ENCODE measurements around the gene ST6GALNAC4. TPM values are rescaled to one million over a fixed set of nuclear protein-coding genes. Genes with fewer than 3 reads are reported as not detected.
A peak's percentile ranks its signal among the peaks of the same experiment; 100 is the strongest.

The ST6GALNAC4 gene
- polyA plus RNA-seq, 4 donors, result 9.1 to 34.7 (median 22.5) TPM

DNA sequence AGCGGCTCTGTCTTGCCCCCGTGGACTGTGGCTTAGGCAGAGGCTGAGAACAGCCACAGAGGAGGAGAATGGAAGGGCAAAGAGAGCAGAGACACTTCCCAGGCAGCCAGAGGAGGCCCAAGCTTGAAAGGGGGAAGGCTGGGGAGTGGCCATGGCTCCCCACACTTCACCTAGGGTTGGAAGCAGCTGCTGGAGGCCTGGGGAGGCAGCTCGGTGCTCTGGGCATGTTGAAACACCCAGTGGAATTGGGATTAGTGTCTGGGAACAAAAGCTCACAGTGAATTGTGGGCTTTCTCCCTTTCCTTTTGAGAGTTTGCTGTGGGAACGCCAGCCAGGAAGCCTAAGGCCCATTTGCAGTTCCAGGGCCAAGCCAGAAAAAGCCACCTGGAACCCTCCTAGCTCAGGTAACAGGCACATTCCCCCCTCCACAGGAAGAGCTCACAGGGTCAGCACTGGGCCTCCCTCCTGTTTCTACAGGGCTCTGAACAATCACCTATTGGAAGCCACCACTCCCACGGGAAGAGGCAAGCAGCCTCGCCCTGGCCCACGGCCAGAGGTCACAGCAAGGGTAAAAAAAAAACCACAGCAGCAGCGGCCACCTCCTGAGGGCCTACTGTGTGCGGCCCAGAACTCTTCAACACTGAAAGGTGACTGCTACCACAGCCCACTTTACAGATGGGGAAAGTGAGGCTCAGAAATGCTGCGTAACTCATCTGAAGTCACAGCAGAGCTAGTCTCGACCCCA, 43.7 kb upstream of the ST6GALNAC4 start:
- 32 to 45% (median 33%) methylated on average over 11 of the region's 11 CpGs for WGBS, 3 donors
- DNase-seq, result peak in 1 of 2 donors; percentile 55
- Histone ChIP-seq H3K27me3 (ENCODE audit: control insufficient read depth in 3 of 3, insufficient read depth in 3 of 3, low read length in 3 of 3) (no peaks in the 10 kb centered on the region), H3K4me1 (ENCODE audit: control insufficient read depth in 3 of 3, insufficient read depth in 2 of 3, low read depth in 1 of 3, low read length in 2 of 3) (peaks cover 11 to 57% (median 23%) of the 10 kb centered on the region in 3 donors), H3K27ac (ENCODE audit: low read depth in 1 of 3, low read length in 2 of 3) (peak overlapping the region; percentile 65 to 85 (median 78)), H3K4me3 (ENCODE audit: low read depth in 1 of 3, low read length in 3 of 3) (no peak overlapping the region), H3K9me3 (ENCODE audit: control insufficient read depth in 2 of 2, insufficient read depth in 1 of 2, low read depth in 1 of 2, low read length in 1 of 2) (no peaks in the 10 kb centered on the region), H3K36me3 (ENCODE audit: control insufficient read depth in 3 of 3, insufficient read depth in 2 of 3, low read depth in 1 of 3, low read length in 3 of 3) (peaks cover 0 to 49% (median 0%) of the 10 kb centered on the region in 3 donors)
- FAIRE-seq, result no peak

DNA sequence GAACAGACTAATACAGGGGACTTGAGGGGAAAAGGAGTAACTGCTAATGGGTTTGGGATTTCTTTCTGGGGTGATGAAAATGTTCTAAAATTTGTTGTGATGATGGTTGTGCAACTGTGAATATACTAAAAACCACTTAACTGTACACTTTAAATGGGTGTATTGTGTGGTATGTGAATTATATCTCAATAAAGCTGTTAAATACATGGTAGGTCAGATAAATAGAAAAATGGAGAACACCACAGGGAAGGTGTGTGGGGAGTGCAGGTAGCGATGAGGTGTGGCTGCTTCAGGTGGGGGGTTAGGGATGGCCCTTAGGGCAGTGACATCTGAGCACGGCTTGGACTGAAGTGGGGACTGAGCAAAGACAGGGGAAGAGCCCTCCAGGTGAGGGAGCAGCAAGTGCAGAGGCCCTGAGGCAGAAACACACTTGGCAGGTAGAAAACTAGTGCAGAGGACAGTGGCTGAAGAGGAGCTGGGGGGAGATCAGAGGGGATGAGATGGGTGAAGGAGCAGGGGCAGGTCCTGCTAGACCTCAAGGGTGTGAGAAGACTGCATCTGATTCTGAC, 43.1 kb upstream of the ST6GALNAC4 start:
- peaks cover 0 to 49% (median 0%) of the 10 kb centered on the region in 3 donors for H3K36me3 ChIP-seq (ENCODE audit: control insufficient read depth in 3 of 3, insufficient read depth in 2 of 3, low read depth in 1 of 3, low read length in 3 of 3)
- peaks cover 11 to 57% (median 22%) of the 10 kb centered on the region in 3 donors for H3K4me1 ChIP-seq (ENCODE audit: control insufficient read depth in 3 of 3, insufficient read depth in 2 of 3, low read depth in 1 of 3, low read length in 2 of 3)
- WGBS, 3 donors, result 82 to 93% (median 87%) methylated on average over 2 of the region's 2 CpGs
- no peaks in the 10 kb centered on the region for H3K9me3 ChIP-seq (ENCODE audit: control insufficient read depth in 2 of 2, insufficient read depth in 1 of 2, low read depth in 1 of 2, low read length in 1 of 2)
- H3K27ac ChIP-seq (ENCODE audit: low read depth in 1 of 3, low read length in 2 of 3), result peak overlapping the region; percentile 65 to 85 (median 78)
- H3K4me3 ChIP-seq (ENCODE audit: low read depth in 1 of 3, low read length in 3 of 3), result no peak overlapping the region
- FAIRE-seq, result no peak
- no peaks in the 10 kb centered on the region for H3K27me3 ChIP-seq (ENCODE audit: control insufficient read depth in 3 of 3, insufficient read depth in 3 of 3, low read length in 3 of 3)
- DNase-seq, result no peak

DNA sequence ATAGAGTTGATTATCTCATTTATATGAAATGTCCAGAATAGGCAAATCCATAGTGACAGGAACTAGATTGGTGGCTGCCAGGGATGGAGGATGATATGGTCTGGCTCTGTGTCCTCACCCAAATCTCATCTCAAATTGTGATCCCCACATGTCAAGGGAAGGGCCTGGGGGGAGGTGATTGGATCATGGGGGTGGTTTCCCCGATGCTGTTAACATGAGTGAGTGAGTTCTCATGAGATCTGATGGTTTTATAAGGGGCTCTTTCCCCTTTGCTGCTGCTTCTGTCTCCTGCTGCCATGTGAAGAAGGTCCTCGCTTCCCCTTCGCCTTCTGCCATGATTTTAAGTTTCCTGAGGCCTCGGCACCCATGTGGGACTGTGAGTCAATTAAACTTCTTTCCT, 42.6 kb upstream of the ST6GALNAC4 start:
- Histone ChIP-seq H3K36me3 (ENCODE audit: control insufficient read depth in 3 of 3, insufficient read depth in 2 of 3, low read depth in 1 of 3, low read length in 3 of 3) (peaks cover 0 to 51% (median 0%) of the 10 kb centered on the region in 3 donors), H3K27me3 (ENCODE audit: control insufficient read depth in 3 of 3, insufficient read depth in 3 of 3, low read length in 3 of 3) (no peaks in the 10 kb centered on the region), H3K4me3 (ENCODE audit: low read depth in 1 of 3, low read length in 3 of 3) (no peak overlapping the region), H3K27ac (ENCODE audit: low read depth in 1 of 3, low read length in 2 of 3) (peak overlapping the region in 1 of 3 donors; percentile 12), H3K4me1 (ENCODE audit: control insufficient read depth in 3 of 3, insufficient read depth in 2 of 3, low read depth in 1 of 3, low read length in 2 of 3) (peaks cover 12 to 59% (median 28%) of the 10 kb centered on the region in 3 donors), H3K9me3 (ENCODE audit: control insufficient read depth in 2 of 2, insufficient read depth in 1 of 2, low read depth in 1 of 2, low read length in 1 of 2) (no peaks in the 10 kb centered on the region)
- DNase-seq, result no peak
- WGBS, 3 donors, result 90 to 100% (median 93%) methylated on average over 4 of the region's 4 CpGs
- no peak for FAIRE-seq

DNA sequence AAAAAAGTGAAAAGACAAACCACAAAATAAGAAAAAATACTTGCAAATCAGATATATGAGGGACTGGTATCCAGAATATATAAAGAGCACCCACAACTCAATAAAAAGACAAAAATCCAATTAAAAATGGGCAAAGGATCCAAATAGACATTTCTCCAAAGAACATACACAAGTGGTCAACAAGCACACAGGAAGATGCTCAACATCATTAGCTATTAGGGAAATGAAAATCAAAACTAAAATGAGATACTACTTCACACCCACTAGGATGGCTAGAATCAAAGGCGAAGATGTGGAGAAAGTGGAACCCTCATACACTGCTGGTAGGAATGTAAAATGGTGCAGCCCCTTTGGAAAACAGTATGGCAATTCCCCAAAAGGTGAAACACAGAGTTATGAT, 41.9 kb upstream of the ST6GALNAC4 start:
- no peak overlapping the region for H3K27ac ChIP-seq (ENCODE audit: low read depth in 1 of 3, low read length in 2 of 3)
- FAIRE-seq (no peak), DNase-seq (no peak)
- H3K4me1 ChIP-seq (ENCODE audit: control insufficient read depth in 3 of 3, insufficient read depth in 2 of 3, low read depth in 1 of 3, low read length in 2 of 3), result peaks cover 16 to 59% (median 32%) of the 10 kb centered on the region in 3 donors
- no peak overlapping the region for H3K4me3 ChIP-seq (ENCODE audit: low read depth in 1 of 3, low read length in 3 of 3)
- H3K36me3 ChIP-seq (ENCODE audit: control insufficient read depth in 3 of 3, insufficient read depth in 2 of 3, low read depth in 1 of 3, low read length in 3 of 3), result peaks cover 0 to 50% (median 0%) of the 10 kb centered on the region in 3 donors
- no peaks in the 10 kb centered on the region for H3K9me3 ChIP-seq (ENCODE audit: control insufficient read depth in 2 of 2, insufficient read depth in 1 of 2, low read depth in 1 of 2, low read length in 1 of 2)
- WGBS, 3 donors, result 93 to 100% (median 97%) methylated on average over 1 of the region's 1 CpG
- no peaks in the 10 kb centered on the region for H3K27me3 ChIP-seq (ENCODE audit: control insufficient read depth in 3 of 3, insufficient read depth in 3 of 3, low read length in 3 of 3)

DNA sequence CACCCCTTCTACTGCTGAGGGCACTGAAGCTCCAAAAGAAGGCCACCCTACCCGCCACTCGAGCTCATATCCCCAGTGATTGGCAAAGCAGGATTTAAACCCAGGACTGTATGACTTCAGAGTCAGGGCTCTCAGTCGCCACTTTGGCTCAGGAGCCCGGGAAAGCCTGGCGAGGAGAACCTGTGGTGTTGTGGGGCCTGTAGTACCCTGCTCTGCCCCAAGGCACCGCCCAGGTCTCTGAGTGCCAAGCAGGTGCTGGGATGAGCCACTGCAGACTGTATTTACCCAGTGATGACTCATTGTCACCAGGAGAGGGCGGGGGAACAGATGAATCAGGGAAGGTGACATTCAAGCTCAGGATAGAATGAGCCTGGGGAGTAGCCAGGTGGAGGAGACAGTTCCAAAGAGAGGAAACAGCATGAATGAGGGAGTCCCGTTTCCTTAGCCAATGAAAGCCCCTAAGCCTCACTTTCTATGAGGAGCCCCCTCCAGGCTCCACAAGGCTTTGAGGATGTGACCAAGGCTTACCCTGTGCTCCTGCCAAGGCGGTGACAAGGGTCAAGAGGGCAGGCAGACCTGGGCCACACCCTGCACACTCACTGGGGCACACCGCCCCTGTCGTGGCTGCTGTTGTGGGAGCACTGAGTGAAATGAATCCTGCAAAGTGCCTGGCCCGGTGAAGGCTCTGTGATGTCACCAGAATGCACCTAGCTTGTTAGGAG, 38.6 kb upstream of the ST6GALNAC4 start:
- peak; percentile 96 to 99 for DNase-seq
- no peak for FAIRE-seq
- Histone ChIP-seq H3K4me1 (ENCODE audit: control insufficient read depth in 3 of 3, insufficient read depth in 2 of 3, low read depth in 1 of 3, low read length in 2 of 3) (peaks cover 21 to 70% (median 29%) of the 10 kb centered on the region in 3 donors), H3K36me3 (ENCODE audit: control insufficient read depth in 3 of 3, insufficient read depth in 2 of 3, low read depth in 1 of 3, low read length in 3 of 3) (peaks cover 0 to 44% (median 0%) of the 10 kb centered on the region in 3 donors), H3K27ac (ENCODE audit: low read depth in 1 of 3, low read length in 2 of 3) (peak overlapping the region; percentile 89 to 97 (median 90)), H3K4me3 (ENCODE audit: low read depth in 1 of 3, low read length in 3 of 3) (no peak overlapping the region), H3K27me3 (ENCODE audit: control insufficient read depth in 3 of 3, insufficient read depth in 3 of 3, low read length in 3 of 3) (no peaks in the 10 kb centered on the region), H3K9me3 (ENCODE audit: control insufficient read depth in 2 of 2, insufficient read depth in 1 of 2, low read depth in 1 of 2, low read length in 1 of 2) (no peaks in the 10 kb centered on the region)
- WGBS, 3 donors, result 10 to 46% (median 17%) methylated on average over 12 of the region's 12 CpGs

DNA sequence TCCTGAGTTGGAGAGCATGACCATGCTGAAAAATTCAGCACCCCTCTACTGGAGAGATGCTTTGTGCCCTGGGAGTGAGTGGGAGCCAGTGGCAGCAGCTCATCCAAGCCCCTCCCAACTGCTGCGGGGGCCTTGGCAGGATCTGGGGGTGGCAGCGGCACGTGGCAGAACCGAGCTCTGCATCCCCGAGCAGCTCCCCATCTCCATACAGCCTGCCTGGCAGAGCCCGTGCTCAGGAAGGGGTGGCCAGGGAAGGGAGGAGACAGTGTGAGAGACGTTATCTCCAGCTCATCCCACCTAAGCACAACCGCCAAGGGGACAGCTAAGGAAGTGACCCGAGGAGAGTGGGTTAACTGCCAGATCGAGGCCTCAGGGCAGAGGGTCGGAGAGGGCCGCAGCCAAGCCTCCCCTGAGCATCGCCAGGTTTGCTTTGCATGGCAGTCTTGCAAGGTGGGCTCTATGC, 38.0 kb upstream of the ST6GALNAC4 start:
- Histone ChIP-seq H3K4me1 (ENCODE audit: control insufficient read depth in 3 of 3, insufficient read depth in 2 of 3, low read depth in 1 of 3, low read length in 2 of 3) (peaks cover 18 to 68% (median 26%) of the 10 kb centered on the region in 3 donors), H3K36me3 (ENCODE audit: control insufficient read depth in 3 of 3, insufficient read depth in 2 of 3, low read depth in 1 of 3, low read length in 3 of 3) (peaks cover 0 to 45% (median 2%) of the 10 kb centered on the region in 3 donors), H3K27ac (ENCODE audit: low read depth in 1 of 3, low read length in 2 of 3) (peak overlapping the region; percentile 89 to 97 (median 90)), H3K4me3 (ENCODE audit: low read depth in 1 of 3, low read length in 3 of 3) (no peak overlapping the region), H3K27me3 (ENCODE audit: control insufficient read depth in 3 of 3, insufficient read depth in 3 of 3, low read length in 3 of 3) (no peaks in the 10 kb centered on the region), H3K9me3 (ENCODE audit: control insufficient read depth in 2 of 2, insufficient read depth in 1 of 2, low read depth in 1 of 2, low read length in 1 of 2) (no peaks in the 10 kb centered on the region)
- FAIRE-seq, result no peak
- DNase-seq, result no peak
- 16 to 55% (median 39%) methylated on average over 13 of the region's 13 CpGs for WGBS, 3 donors

DNA sequence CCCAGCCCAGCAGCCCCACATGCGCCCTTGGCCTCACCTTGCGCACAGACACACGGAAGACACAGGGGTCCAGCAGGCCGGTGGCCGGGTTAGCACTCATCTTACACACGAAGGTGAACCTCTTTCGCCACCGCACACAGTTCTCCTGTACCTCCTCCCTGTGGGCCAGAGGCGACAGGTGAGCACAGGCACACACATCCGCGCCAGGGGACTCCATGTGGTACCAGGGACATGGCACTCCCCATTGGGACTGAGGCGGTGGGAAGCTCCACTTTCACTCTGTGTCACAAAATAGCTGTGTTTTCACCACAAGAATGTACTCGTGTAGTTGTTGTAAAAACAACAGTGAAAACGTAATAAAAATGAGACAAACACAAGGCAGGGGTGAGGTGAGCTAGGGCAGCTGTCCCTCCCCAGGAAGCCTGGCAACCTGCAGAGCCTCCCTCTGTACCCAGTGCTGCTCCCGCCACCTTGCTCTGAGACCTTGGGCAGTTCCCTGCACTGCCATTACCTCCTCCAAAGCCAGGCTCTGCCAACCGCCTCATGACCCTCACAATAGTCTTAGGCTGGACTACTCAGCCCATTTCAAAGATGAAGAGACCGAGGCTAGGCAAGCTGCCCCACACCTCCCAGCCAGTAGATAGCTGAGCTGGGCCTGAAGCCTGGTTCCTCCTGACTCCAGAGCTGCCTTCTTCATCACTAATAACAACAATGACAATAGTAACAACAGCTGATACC, 37.1 kb upstream of the ST6GALNAC4 start:
- H3K4me1 ChIP-seq (ENCODE audit: control insufficient read depth in 3 of 3, insufficient read depth in 2 of 3, low read depth in 1 of 3, low read length in 2 of 3), result peaks cover 18 to 67% (median 26%) of the 10 kb centered on the region in 3 donors

More for the DNA sequence above, 37.1 kb upstream of the ST6GALNAC4 start:
- DNase-seq (no peak), FAIRE-seq (no peak)
- Histone ChIP-seq H3K27me3 (ENCODE audit: control insufficient read depth in 3 of 3, insufficient read depth in 3 of 3, low read length in 3 of 3) (no peaks in the 10 kb centered on the region), H3K4me3 (ENCODE audit: low read depth in 1 of 3, low read length in 3 of 3) (no peak overlapping the region), H3K9me3 (ENCODE audit: control insufficient read depth in 2 of 2, insufficient read depth in 1 of 2, low read depth in 1 of 2, low read length in 1 of 2) (no peaks in the 10 kb centered on the region), H3K36me3 (ENCODE audit: control insufficient read depth in 3 of 3, insufficient read depth in 2 of 3, low read depth in 1 of 3, low read length in 3 of 3) (peaks cover 0 to 54% (median 2%) of the 10 kb centered on the region in 3 donors), H3K27ac (ENCODE audit: low read depth in 1 of 3, low read length in 2 of 3) (peak overlapping the region; percentile 9 to 97 (median 89))
- 65 to 79% (median 68%) methylated on average over 17 of the region's 17 CpGs for WGBS, 3 donors
